ENCODE results near the gene KCTD6. TPM values are rescaled to one million over a fixed set of nuclear protein-coding genes. Genes with fewer than 3 reads are reported as not detected.

Gene KCTD6
- total RNA-seq, 1 donor from 2014 or later, result 7.9 TPM

- Histone ChIP-seq H3K27ac (ENCODE audit: low read depth, low read length) (no peak overlapping the region), H3K27me3 (ENCODE audit: insufficient read depth, low read length) (no peaks in the 10 kb centered on the region), H3K9me3 (ENCODE audit: insufficient read depth, low read depth, low read length) (no peaks in the 10 kb centered on the region), H2AFZ (ENCODE audit: low read depth, low read length) (no peak overlapping the region), H3K4me3 (ENCODE audit: insufficient read depth, low read depth, low read length) (no peak overlapping the region), H3K9ac (ENCODE audit: low read length) (no peak overlapping the region), H3K79me2 (ENCODE audit: insufficient read depth, low read length) (no peaks in the 10 kb centered on the region), H3K4me2 (ENCODE audit: low read length) (peak overlapping the region; percentile 32), H4K20me1 (ENCODE audit: insufficient read depth, low read length) (no peaks in the 10 kb centered on the region), H3K36me3 (ENCODE audit: insufficient read depth, low read length) (no peaks in the 10 kb centered on the region), H3K4me1 (ENCODE audit: insufficient read depth, low read length) (peaks cover 21% of the 10 kb centered on the region)
- FAIRE-seq (no peak), DNase-seq (ENCODE audit: low read depth) (peak; percentile 46)
- Mint-ChIP-seq H3K4me1 (ENCODE audit: low read depth, unreplicated experiment) (peaks cover 23% of the 10 kb centered on the region), H3K27ac (ENCODE audit: unreplicated experiment) (no peak overlapping the region), H3K27me3 (ENCODE audit: low read depth, unreplicated experiment) (no peaks in the 10 kb centered on the region), H3K9me3 (ENCODE audit: unreplicated experiment) (no peaks in the 10 kb centered on the region), H3K36me3 (ENCODE audit: low read depth, unreplicated experiment) (no peaks in the 10 kb centered on the region), H3K4me3 (ENCODE audit: unreplicated experiment) (no peak overlapping the region)
- TF ChIP-seq CTCF (IDR thresholded peaks at IDR 0.05; ENCODE audit: insufficient read depth, low read depth, low read length) (no peak), EZH2 (IDR thresholded peaks at IDR 0.05; ENCODE audit: insufficient read depth, low read length) (no peak)
Measured at GRCh38 chr3:58528629-58529028, 36.7 kb downstream of the KCTD6 start.

- peak overlapping the region; percentile 14 for H3K27ac Mint-ChIP-seq (ENCODE audit: unreplicated experiment)
- Histone ChIP-seq H3K27me3 (ENCODE audit: insufficient read depth, low read length) (no peaks in the 10 kb centered on the region), H3K4me1 (ENCODE audit: insufficient read depth, low read length) (peaks cover 21% of the 10 kb centered on the region), H3K9me3 (ENCODE audit: insufficient read depth, low read depth, low read length) (no peaks in the 10 kb centered on the region), H4K20me1 (ENCODE audit: insufficient read depth, low read length) (no peaks in the 10 kb centered on the region), H3K4me3 (ENCODE audit: insufficient read depth, low read depth, low read length) (no peak overlapping the region), H3K27ac (ENCODE audit: low read depth, low read length) (no peak overlapping the region), H3K36me3 (ENCODE audit: insufficient read depth, low read length) (no peaks in the 10 kb centered on the region), H3K4me2 (ENCODE audit: low read length) (no peak overlapping the region), H2AFZ (ENCODE audit: low read depth, low read length) (no peak overlapping the region), H3K79me2 (ENCODE audit: insufficient read depth, low read length) (no peaks in the 10 kb centered on the region), H3K9ac (ENCODE audit: low read length) (no peak overlapping the region)
- peaks cover 3% of the 10 kb centered on the region for H3K36me3 Mint-ChIP-seq (ENCODE audit: low read depth, unreplicated experiment)
- no peak for DNase-seq (ENCODE audit: low read depth)
- no peak for FAIRE-seq
- H3K9me3 Mint-ChIP-seq (ENCODE audit: unreplicated experiment), result no peaks in the 10 kb centered on the region
- peaks cover 23% of the 10 kb centered on the region for H3K4me1 Mint-ChIP-seq (ENCODE audit: low read depth, unreplicated experiment)
- TF ChIP-seq EZH2 (IDR thresholded peaks at IDR 0.05; ENCODE audit: insufficient read depth, low read length) (no peak), CTCF (IDR thresholded peaks at IDR 0.05; ENCODE audit: insufficient read depth, low read depth, low read length) (peak; percentile 13)
- no peak overlapping the region for H3K4me3 Mint-ChIP-seq (ENCODE audit: unreplicated experiment)
- no peaks in the 10 kb centered on the region for H3K27me3 Mint-ChIP-seq (ENCODE audit: low read depth, unreplicated experiment)
Measured at GRCh38 chr3:58529516-58530353, 37.8 kb downstream of the KCTD6 start.

GRCh38 chr3:58530354-58530865 lies 38.5 kb downstream of the KCTD6 start:
- Histone ChIP-seq H3K4me3 (ENCODE audit: insufficient read depth, low read depth, low read length) (no peak overlapping the region), H3K27me3 (ENCODE audit: insufficient read depth, low read length) (no peaks in the 10 kb centered on the region), H3K27ac (ENCODE audit: low read depth, low read length) (no peak overlapping the region), H3K4me2 (ENCODE audit: low read length) (no peak overlapping the region), H4K20me1 (ENCODE audit: insufficient read depth, low read length) (no peaks in the 10 kb centered on the region), H3K79me2 (ENCODE audit: insufficient read depth, low read length) (no peaks in the 10 kb centered on the region), H2AFZ (ENCODE audit: low read depth, low read length) (no peak overlapping the region), H3K9ac (ENCODE audit: low read length) (no peak overlapping the region), H3K36me3 (ENCODE audit: insufficient read depth, low read length) (no peaks in the 10 kb centered on the region), H3K9me3 (ENCODE audit: insufficient read depth, low read depth, low read length) (no peaks in the 10 kb centered on the region), H3K4me1 (ENCODE audit: insufficient read depth, low read length) (peaks cover 21% of the 10 kb centered on the region)
- peaks cover 23% of the 10 kb centered on the region for H3K4me1 Mint-ChIP-seq (ENCODE audit: low read depth, unreplicated experiment)
- DNase-seq (ENCODE audit: low read depth), result no peak
- no peaks in the 10 kb centered on the region for H3K9me3 Mint-ChIP-seq (ENCODE audit: unreplicated experiment)
- no peak overlapping the region for H3K4me3 Mint-ChIP-seq (ENCODE audit: unreplicated experiment)
- no peak for FAIRE-seq
- H3K36me3 Mint-ChIP-seq (ENCODE audit: low read depth, unreplicated experiment), result peaks cover 3% of the 10 kb centered on the region
- H3K27ac Mint-ChIP-seq (ENCODE audit: unreplicated experiment), result no peak overlapping the region
- no peaks in the 10 kb centered on the region for H3K27me3 Mint-ChIP-seq (ENCODE audit: low read depth, unreplicated experiment)
- TF ChIP-seq EZH2 (IDR thresholded peaks at IDR 0.05; ENCODE audit: insufficient read depth, low read length) (no peak), CTCF (IDR thresholded peaks at IDR 0.05; ENCODE audit: insufficient read depth, low read depth, low read length) (no peak)

Measured in astrocyte (in vitro differentiated cells and primary cell).